Glutamatergic neuron (in vitro differentiated cells): Measurements from ENCODE around the gene USP24. TPM values are rescaled to one million over a fixed set of nuclear protein-coding genes. Genes with fewer than 3 reads are reported as not detected.

Experiments used
- DNase-seq: peaks from one replicate; pipeline ENCODE4 v3.0.0; 2022
- H3K27ac Mint-ChIP-seq: one replicate; pipeline ENCODE4 v1.8.0; 2020; ENCODE audit warnings: mild to moderate bottlenecking, mixed read lengths, inconsistent platforms; ENCODE audit not compliant: unreplicated experiment
- H3K27me3 Mint-ChIP-seq: one replicate; pipeline ENCODE4 v1.8.0; 2020; ENCODE audit warnings: mild to moderate bottlenecking, moderate library complexity, mixed read lengths, inconsistent platforms; ENCODE audit not compliant: unreplicated experiment
- H3K36me3 Mint-ChIP-seq: one replicate; pipeline ENCODE4 v1.8.0; 2020; ENCODE audit warnings: mild to moderate bottlenecking, mixed read lengths, inconsistent platforms; ENCODE audit not compliant: unreplicated experiment
- H3K4me1 Mint-ChIP-seq: one replicate; pipeline ENCODE4 v1.8.0; 2020; ENCODE audit warnings: mild to moderate bottlenecking, low read depth, mixed read lengths, inconsistent platforms; ENCODE audit not compliant: unreplicated experiment
- H3K4me3 Mint-ChIP-seq: one replicate; pipeline ENCODE4 v1.8.0; 2020; ENCODE audit warnings: mild to moderate bottlenecking, mixed read lengths, inconsistent platforms; ENCODE audit not compliant: unreplicated experiment
- H3K9me3 Mint-ChIP-seq: one replicate; pipeline ENCODE4 v1.8.0; 2020; ENCODE audit warnings: mild to moderate bottlenecking, moderate library complexity, mixed read lengths, inconsistent platforms; ENCODE audit not compliant: unreplicated experiment
- CTCF ChIP-seq: fragments of 200-600 bp; sonication (generic); IDR thresholded peaks from one replicate; pipeline ENCODE4 v1.5.0; 2021; ENCODE audit not compliant: partially characterized antibody, unreplicated experiment
- total RNA-seq: library from RNA; stranded (reverse); fragmentation: NEBNext Ultra II Directional; extraction: Animal tissue kit (Norgen Biotek cat#: 25700); gene quantifications from one replicate; pipeline ENCODE4 v1.2.1, GENCODE V29; 2021; ENCODE audit not compliant: unreplicated experiment

USP24 gene
- total RNA-seq, 1 donor from 2014 or later, result 54.6 TPM

GRCh38 chr1:55147524-55147923, 67.6 kb downstream of the USP24 start:
- no peaks in the 10 kb centered on the region for H3K27me3 Mint-ChIP-seq
- no peak overlapping the region for H3K4me3 Mint-ChIP-seq
- no peaks in the 10 kb centered on the region for H3K36me3 Mint-ChIP-seq
- H3K9me3 Mint-ChIP-seq, result no peaks in the 10 kb centered on the region
- H3K4me1 Mint-ChIP-seq, result no peaks in the 10 kb centered on the region
- no peak overlapping the region for H3K27ac Mint-ChIP-seq
- TF ChIP-seq CTCF, result no peak
- no peak for DNase-seq

GRCh38 chr1:55146781-55147180, 68.4 kb downstream of the USP24 start:
- no peaks in the 10 kb centered on the region for H3K27me3 Mint-ChIP-seq
- DNase-seq, result no peak
- H3K9me3 Mint-ChIP-seq, result no peaks in the 10 kb centered on the region
- no peak overlapping the region for H3K4me3 Mint-ChIP-seq
- no peaks in the 10 kb centered on the region for H3K4me1 Mint-ChIP-seq
- no peak overlapping the region for H3K27ac Mint-ChIP-seq
- no peaks in the 10 kb centered on the region for H3K36me3 Mint-ChIP-seq
- TF ChIP-seq CTCF, result no peak

- no peak for DNase-seq
- H3K27me3 Mint-ChIP-seq, result no peaks in the 10 kb centered on the region
- H3K4me1 Mint-ChIP-seq, result no peaks in the 10 kb centered on the region
- no peak for TF ChIP-seq CTCF
- no peak overlapping the region for H3K27ac Mint-ChIP-seq
- H3K9me3 Mint-ChIP-seq, result no peaks in the 10 kb centered on the region
- H3K4me3 Mint-ChIP-seq, result no peak overlapping the region
- H3K36me3 Mint-ChIP-seq, result no peaks in the 10 kb centered on the region
Measured at GRCh38 chr1:55144886-55145285, 70.3 kb downstream of the USP24 start.

- Mint-ChIP-seq H3K36me3 (no peaks in the 10 kb centered on the region), H3K4me3 (no peak overlapping the region), H3K9me3 (no peaks in the 10 kb centered on the region), H3K4me1 (no peaks in the 10 kb centered on the region), H3K27ac (no peak overlapping the region), H3K27me3 (no peaks in the 10 kb centered on the region)
- DNase-seq, result no peak
- TF ChIP-seq CTCF, result no peak
Measured at GRCh38 chr1:55143684-55144083, 71.5 kb downstream of the USP24 start.

GRCh38 chr1:55141295-55141893, 73.8 kb downstream of the USP24 start:
- no peaks in the 10 kb centered on the region for H3K27me3 Mint-ChIP-seq
- H3K9me3 Mint-ChIP-seq, result no peaks in the 10 kb centered on the region
- H3K4me1 Mint-ChIP-seq, result no peaks in the 10 kb centered on the region
- no peak for TF ChIP-seq CTCF
- DNase-seq, result no peak
- H3K36me3 Mint-ChIP-seq, result no peaks in the 10 kb centered on the region
- no peak overlapping the region for H3K4me3 Mint-ChIP-seq
- no peak overlapping the region for H3K27ac Mint-ChIP-seq
